Esophagus squamous epithelium (tissue), 5 donors: ENCODE results near the gene ABLIM2. TPM values are rescaled to one million over a fixed set of nuclear protein-coding genes. Genes with fewer than 3 reads are reported as not detected.

ENCODE experiments used
- DNase-seq: peaks from one replicate; lab custom pipeline; 2025; lab: John Stamatoyannopoulos, UW
- H3K27ac ChIP-seq, 4 donors: fragments of 200-600 bp; sonication (generic); one replicate each; pipeline ENCODE4 v1.5.1; 2016 to 2019; ENCODE audit warnings: mild to moderate bottlenecking in 1 of 4
- H3K27me3 ChIP-seq, 4 donors: fragments of 200-600 bp; sonication (generic); 1 replicate in 3 of 4; 2 replicates in 1 of 4; pipeline versions ENCODE4 v1.5.1 to v1.6.0; 2017 to 2021; ENCODE audit warnings: antibody characterized with exemption in 1 of 4
- H3K36me3 ChIP-seq, 3 donors: fragments of 200-600 bp; sonication (generic); one replicate each; pipeline ENCODE4 v1.5.1; 2016 to 2019
- H3K4me1 ChIP-seq, 3 donors: fragments of 200-600 bp; sonication (generic); one replicate each; pipeline ENCODE4 v1.5.1; 2017 to 2019
- H3K4me3 ChIP-seq, 4 donors: fragments of 200-600 bp; sonication (generic); 1 replicate in 3 of 4; 2 replicates in 1 of 4; pipeline ENCODE4 v1.5.1; 2016 to 2019; ENCODE audit warnings: mild to moderate bottlenecking in 2 of 4, moderate library complexity in 1 of 4
- H3K9me3 ChIP-seq, 3 donors: fragments of 200-600 bp; sonication (generic); one replicate each; pipeline ENCODE4 v1.5.1; 2016 to 2019
- CTCF ChIP-seq, 6 experiments: fragments of 450-650 bp in 4 of 6; fragments of 200-600 bp in 2 of 6; sonication (generic) in 2 of 6; IDR thresholded peaks; one replicate each; pipeline ENCODE4 v1.5.1; 2016 to 2019; ENCODE audit warnings: antibody characterized with exemption in 6 of 6, mild to moderate bottlenecking in 4 of 6, moderate library complexity in 4 of 6
- POLR2A ChIP-seq, 4 donors: fragments of 450-650 bp; IDR thresholded peaks; one replicate each; pipeline ENCODE4 v1.6.1; 2017; ENCODE audit warnings: antibody characterized with exemption in 4 of 4, mild to moderate bottlenecking in 4 of 4, moderate library complexity in 3 of 4
- WGBS, 2 donors: methylation state at CpG; one replicate each; pipeline ENCODE4 v1.1.5; 2018; 5-methylcytosine and 5-hydroxymethylcytosine counted together
- intact Hi-C: fragments of 100-400 bp; cut with DNase I; formaldehyde crosslinking; loops from one replicate; pipeline ENCODE4 v1.15.0; 2022
- total RNA-seq, 4 donors: library from RNA; depleted of rRNA; stranded (reverse); fragments of >200 nt; gene quantifications; one replicate each; pipeline ENCODE4 v1.1.0, GENCODE V29; 2016
- donor health status: DM: yes; HTN: yes; CAD: no.

The ABLIM2 gene
- total RNA-seq, 4 donors from 2014 or later: 13.5 to 26.7 (median 15.7) TPM

DNA sequence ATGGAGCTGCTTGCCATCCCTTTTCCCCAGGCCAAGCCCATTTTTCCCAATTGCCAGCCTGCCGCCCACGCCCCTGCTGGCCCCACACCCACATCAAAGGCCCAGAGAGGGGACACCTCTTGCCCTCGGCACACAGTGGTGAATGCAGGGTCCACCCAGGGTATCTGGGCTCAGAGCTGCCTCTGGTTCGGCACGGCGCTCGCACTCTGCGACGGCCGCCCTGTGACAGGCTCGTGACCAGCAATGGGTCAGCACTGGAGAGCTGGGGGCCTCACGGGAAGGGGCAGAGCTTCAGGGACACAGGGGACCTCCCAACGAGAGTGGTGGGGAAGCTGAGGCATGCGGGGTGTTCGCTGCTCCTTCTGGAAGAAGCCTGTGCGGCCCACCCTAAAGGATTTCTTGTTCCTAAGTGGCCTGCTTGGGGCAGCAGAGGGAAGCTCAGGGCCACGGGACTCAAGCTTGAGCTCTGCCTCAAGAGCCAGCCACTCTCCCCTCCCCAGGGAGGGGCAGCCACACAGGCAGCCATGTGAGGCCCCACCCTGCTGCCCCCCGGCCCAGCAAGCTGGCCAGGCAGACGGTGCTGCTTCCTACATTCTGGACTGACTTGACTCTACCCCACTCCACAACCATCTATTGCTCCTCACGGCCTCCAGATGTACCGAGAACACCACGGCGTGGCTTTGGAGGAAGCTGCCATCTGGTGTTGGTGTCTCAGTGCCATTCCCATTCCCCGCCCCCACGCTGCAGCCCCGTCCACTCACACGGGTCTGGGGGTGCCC lies 73.7 kb downstream of the ABLIM2 start:
- TF ChIP-seq CTCF (IDR thresholded peaks at IDR 0.05): no peak
- TF ChIP-seq POLR2A (IDR thresholded peaks at IDR 0.05): no peak
- Histone ChIP-seq H3K4me1 (peaks cover 0 to 8% (median 5%) of the 10 kb centered on the region in 3 donors), H3K9me3 (no peaks in the 10 kb centered on the region), H3K36me3 (peaks cover 0 to 22% (median 0%) of the 10 kb centered on the region in 3 donors), H3K27ac (no peak overlapping the region), H3K27me3 (no peaks in the 10 kb centered on the region), H3K4me3 (no peak overlapping the region)
- intact Hi-C loops: no loop called here
- WGBS, 2 donors: 43 to 85% methylated on average over 1 to 21 of the region's 27 CpGs
- no peak for DNase-seq

DNA sequence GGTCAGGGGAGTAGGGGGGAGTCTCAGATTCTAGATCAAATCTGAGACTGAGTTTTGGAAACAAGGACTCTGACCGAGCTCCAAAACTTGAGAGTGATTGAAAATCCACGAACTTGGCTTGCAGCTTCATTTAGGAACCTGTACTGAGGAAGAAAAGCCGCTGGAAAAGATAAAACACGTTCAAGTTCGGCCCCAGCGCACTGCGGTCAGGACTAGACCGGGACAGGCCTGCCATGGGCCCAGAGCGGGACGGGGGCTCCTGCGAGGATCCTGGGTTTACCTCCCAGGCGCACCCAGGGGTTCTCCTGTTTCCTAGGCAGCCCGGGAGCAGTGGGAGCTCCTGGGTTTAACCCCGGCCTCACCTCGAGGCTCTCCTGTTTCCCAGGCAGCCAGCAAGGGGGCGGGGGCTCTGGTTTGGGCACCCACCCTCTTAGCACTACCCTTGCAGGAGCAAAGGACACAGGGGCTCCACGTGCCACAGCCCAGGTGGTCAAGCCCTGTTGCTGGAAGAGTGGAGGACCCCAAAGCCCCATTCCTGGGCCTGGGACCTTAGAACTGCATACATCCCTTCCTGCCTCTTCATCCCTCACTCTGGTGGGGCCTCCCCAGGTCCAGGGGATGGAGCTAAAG lies 74.5 kb downstream of the ABLIM2 start:
- Histone ChIP-seq H3K36me3 (peaks cover 0 to 29% (median 0%) of the 10 kb centered on the region in 3 donors), H3K4me1 (peaks cover 0 to 8% (median 5%) of the 10 kb centered on the region in 3 donors), H3K27me3 (no peaks in the 10 kb centered on the region), H3K27ac (no peak overlapping the region), H3K4me3 (no peak overlapping the region), H3K9me3 (no peaks in the 10 kb centered on the region)
- TF ChIP-seq POLR2A (IDR thresholded peaks at IDR 0.05) (no peak), CTCF (IDR thresholded peaks at IDR 0.05) (no peak)
- DNase-seq: no peak
- intact Hi-C loops: no loop called here
- 76 to 78% methylated on average over 10 to 12 of the region's 17 CpGs for WGBS, 2 donors

GRCh38 chr4:8083086-8083825 lies 75.4 kb downstream of the ABLIM2 start:
- Histone ChIP-seq H3K27me3 (no peaks in the 10 kb centered on the region), H3K4me1 (peaks cover 0 to 8% (median 5%) of the 10 kb centered on the region in 3 donors), H3K27ac (no peak overlapping the region), H3K36me3 (peaks cover 0 to 29% (median 0%) of the 10 kb centered on the region in 3 donors), H3K9me3 (no peaks in the 10 kb centered on the region), H3K4me3 (no peak overlapping the region)
- no peak for TF ChIP-seq CTCF (IDR thresholded peaks at IDR 0.05)
- no peak for TF ChIP-seq POLR2A (IDR thresholded peaks at IDR 0.05)
- WGBS, 2 donors: 72 to 80% methylated on average over 8 to 10 of the region's 21 CpGs
- DNase-seq: no peak
- intact Hi-C loops: no loop called here

DNA sequence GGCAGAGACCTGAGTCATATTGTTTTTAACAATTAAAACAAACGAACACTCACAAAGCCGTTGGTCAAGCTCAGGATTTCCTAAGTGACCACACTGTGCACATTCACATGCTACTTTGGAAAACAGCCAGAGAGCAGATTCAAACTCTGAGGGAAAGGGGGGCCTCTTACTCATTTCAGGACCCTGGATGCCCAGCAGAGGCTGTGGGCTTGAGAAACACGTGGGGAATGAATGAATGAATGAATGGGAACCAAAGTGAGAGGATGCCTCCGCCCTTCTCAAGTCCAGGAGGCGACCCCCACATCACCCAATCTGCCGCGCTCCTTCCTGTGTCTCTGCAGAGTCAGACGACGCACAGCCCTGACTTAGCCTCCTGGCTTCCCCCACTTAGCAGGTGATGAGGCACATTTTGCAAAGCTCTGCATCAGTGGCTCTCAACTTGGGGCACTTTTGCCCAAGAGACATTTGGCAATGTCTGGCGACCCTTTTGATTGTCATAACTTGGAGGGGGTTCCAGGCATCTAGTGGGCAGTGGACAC lies 76.0 kb downstream of the ABLIM2 start:
- 42 to 49% methylated on average over 5 to 7 of the region's 10 CpGs for WGBS, 2 donors

More for the DNA sequence above, 76.0 kb downstream of the ABLIM2 start:
- no peak overlapping the region for H3K27ac ChIP-seq
- H3K27me3 ChIP-seq: no peaks in the 10 kb centered on the region
- peaks cover 0 to 7% (median 5%) of the 10 kb centered on the region in 3 donors for H3K4me1 ChIP-seq
- H3K36me3 ChIP-seq: peaks cover 0 to 29% (median 0%) of the 10 kb centered on the region in 3 donors
- intact Hi-C loops: no loop called here
- DNase-seq: no peak
- H3K4me3 ChIP-seq: no peak overlapping the region
- TF ChIP-seq POLR2A (IDR thresholded peaks at IDR 0.05) (no peak), CTCF (IDR thresholded peaks at IDR 0.05) (no peak)
- no peaks in the 10 kb centered on the region for H3K9me3 ChIP-seq
